H1 (cell line): Measurements from ENCODE around the gene LCN12. TPM values are rescaled to one million over a fixed set of nuclear protein-coding genes. Genes with fewer than 3 reads are reported as not detected.

Experiments used
- CTBP2 ChIP-seq: IDR thresholded peaks from 2 replicates; pipeline ENCODE4 v1.7.0; 2011; ENCODE audit warnings: borderline replicate concordance, mild to moderate bottlenecking, moderate library complexity, mixed read lengths, low read length; ENCODE audit not compliant: insufficient read depth, insufficient read length
- EZH2 ChIP-seq: fragments of 200-600 bp; sonication (generic); IDR thresholded peaks from 2 replicates; pipeline ENCODE4 v1.7.1; 2012; ENCODE audit warnings: low read depth, mild to moderate bottlenecking, moderate library complexity, low read length, inconsistent platforms; ENCODE audit not compliant: severe bottlenecking
- GABPA ChIP-seq: IDR thresholded peaks from 2 replicates; pipeline ENCODE4 v1.6.1; 2011; ENCODE audit warnings: mild to moderate bottlenecking, low read length, moderate library complexity, borderline replicate concordance; ENCODE audit not compliant: insufficient read depth
- RBBP5 ChIP-seq: IDR thresholded peaks from 2 replicates; pipeline ENCODE4 v1.7.1; 2012; ENCODE audit warnings: low read depth, mild to moderate bottlenecking, inconsistent platforms, low read length, moderate library complexity, borderline replicate concordance
- SAP30 ChIP-seq: fragments of 300-600 bp; sonication (generic); IDR thresholded peaks from 2 replicates; pipeline ENCODE4 v1.7.1; 2012; ENCODE audit warnings: low read length, moderate library complexity, mild to moderate bottlenecking, inconsistent platforms; ENCODE audit not compliant: insufficient read depth, insufficient replicate concordance
- SIX5 ChIP-seq: IDR thresholded peaks from 2 replicates; pipeline ENCODE4 v1.6.1; 2011; ENCODE audit warnings: mild to moderate bottlenecking, low read depth, low read length
- SP2 ChIP-seq: IDR thresholded peaks from 2 replicates; pipeline ENCODE4 v1.6.1; 2012; ENCODE audit warnings: mild to moderate bottlenecking, low read length, inconsistent platforms
- polyA plus RNA-seq, 7 experiments: library from polyadenylated mRNA; depleted of rRNA in 3 of 7; stranded (reverse) in 5 of 7; unstranded in 2 of 7; fragments of >200 nt in 5 of 7; fragments of 200-250 nt in 2 of 7; gene quantifications; 1 replicate in 5 of 7; 2 replicates in 1 of 7; 4 replicates in 1 of 7; pipeline versions ENCODE4 v1.2.1 to v1.2.3, GENCODE V29; 2011 to 2013; ENCODE audit warnings: missing spikeins in 2 of 7, mixed read lengths in 2 of 7
- total RNA-seq: library from RNA; stranded (reverse); fragmentation: NEBNext Ultra II Directional; extraction: Animal tissue kit (Norgen Biotek cat#: 25700); gene quantifications from 2 replicates; pipeline ENCODE4 v1.2.1, GENCODE V29; 2021
- TF ChIP-seq, protein P1 (sequence below): fragments of 300-600 bp; sonication (generic); IDR thresholded peaks from 2 replicates; pipeline ENCODE4 v1.7.1; 2012; ENCODE audit warnings: low read length, moderate library complexity, mild to moderate bottlenecking, inconsistent platforms; ENCODE audit not compliant: insufficient replicate concordance
- TF ChIP-seq, protein P2 (sequence below): IDR thresholded peaks from 2 replicates; pipeline ENCODE4 v1.6.1; 2012; ENCODE audit warnings: low read length, inconsistent platforms

Gene LCN12
- total and polyA plus RNA-seq, 2 of the 8 experiments (the other 6 are each of a cell fraction or from before 2014, with no cell fraction given): 1.1 to 1.7 TPM

DNA sequence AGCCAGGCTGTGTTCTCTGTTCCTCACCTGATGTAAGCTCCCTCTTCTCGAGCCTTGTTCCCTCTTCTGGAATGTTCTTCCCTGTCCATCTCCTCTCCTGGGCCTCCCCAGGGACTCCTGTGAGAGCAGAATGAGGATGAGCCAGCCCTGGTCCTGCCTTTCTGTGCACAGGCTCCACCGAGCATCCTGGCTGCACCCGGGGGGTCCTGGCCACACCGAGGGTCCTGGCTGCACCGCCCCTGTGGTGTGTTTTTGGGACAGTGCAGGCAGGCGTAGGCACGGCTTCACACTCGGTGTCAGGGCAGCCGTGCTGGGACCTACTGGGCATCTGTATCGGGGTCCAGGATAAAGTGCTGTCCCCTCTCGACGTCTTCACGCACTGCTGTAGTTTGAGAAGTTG, 25.3 kb upstream of the LCN12 start (continued):
- TF ChIP-seq, protein P1, sequence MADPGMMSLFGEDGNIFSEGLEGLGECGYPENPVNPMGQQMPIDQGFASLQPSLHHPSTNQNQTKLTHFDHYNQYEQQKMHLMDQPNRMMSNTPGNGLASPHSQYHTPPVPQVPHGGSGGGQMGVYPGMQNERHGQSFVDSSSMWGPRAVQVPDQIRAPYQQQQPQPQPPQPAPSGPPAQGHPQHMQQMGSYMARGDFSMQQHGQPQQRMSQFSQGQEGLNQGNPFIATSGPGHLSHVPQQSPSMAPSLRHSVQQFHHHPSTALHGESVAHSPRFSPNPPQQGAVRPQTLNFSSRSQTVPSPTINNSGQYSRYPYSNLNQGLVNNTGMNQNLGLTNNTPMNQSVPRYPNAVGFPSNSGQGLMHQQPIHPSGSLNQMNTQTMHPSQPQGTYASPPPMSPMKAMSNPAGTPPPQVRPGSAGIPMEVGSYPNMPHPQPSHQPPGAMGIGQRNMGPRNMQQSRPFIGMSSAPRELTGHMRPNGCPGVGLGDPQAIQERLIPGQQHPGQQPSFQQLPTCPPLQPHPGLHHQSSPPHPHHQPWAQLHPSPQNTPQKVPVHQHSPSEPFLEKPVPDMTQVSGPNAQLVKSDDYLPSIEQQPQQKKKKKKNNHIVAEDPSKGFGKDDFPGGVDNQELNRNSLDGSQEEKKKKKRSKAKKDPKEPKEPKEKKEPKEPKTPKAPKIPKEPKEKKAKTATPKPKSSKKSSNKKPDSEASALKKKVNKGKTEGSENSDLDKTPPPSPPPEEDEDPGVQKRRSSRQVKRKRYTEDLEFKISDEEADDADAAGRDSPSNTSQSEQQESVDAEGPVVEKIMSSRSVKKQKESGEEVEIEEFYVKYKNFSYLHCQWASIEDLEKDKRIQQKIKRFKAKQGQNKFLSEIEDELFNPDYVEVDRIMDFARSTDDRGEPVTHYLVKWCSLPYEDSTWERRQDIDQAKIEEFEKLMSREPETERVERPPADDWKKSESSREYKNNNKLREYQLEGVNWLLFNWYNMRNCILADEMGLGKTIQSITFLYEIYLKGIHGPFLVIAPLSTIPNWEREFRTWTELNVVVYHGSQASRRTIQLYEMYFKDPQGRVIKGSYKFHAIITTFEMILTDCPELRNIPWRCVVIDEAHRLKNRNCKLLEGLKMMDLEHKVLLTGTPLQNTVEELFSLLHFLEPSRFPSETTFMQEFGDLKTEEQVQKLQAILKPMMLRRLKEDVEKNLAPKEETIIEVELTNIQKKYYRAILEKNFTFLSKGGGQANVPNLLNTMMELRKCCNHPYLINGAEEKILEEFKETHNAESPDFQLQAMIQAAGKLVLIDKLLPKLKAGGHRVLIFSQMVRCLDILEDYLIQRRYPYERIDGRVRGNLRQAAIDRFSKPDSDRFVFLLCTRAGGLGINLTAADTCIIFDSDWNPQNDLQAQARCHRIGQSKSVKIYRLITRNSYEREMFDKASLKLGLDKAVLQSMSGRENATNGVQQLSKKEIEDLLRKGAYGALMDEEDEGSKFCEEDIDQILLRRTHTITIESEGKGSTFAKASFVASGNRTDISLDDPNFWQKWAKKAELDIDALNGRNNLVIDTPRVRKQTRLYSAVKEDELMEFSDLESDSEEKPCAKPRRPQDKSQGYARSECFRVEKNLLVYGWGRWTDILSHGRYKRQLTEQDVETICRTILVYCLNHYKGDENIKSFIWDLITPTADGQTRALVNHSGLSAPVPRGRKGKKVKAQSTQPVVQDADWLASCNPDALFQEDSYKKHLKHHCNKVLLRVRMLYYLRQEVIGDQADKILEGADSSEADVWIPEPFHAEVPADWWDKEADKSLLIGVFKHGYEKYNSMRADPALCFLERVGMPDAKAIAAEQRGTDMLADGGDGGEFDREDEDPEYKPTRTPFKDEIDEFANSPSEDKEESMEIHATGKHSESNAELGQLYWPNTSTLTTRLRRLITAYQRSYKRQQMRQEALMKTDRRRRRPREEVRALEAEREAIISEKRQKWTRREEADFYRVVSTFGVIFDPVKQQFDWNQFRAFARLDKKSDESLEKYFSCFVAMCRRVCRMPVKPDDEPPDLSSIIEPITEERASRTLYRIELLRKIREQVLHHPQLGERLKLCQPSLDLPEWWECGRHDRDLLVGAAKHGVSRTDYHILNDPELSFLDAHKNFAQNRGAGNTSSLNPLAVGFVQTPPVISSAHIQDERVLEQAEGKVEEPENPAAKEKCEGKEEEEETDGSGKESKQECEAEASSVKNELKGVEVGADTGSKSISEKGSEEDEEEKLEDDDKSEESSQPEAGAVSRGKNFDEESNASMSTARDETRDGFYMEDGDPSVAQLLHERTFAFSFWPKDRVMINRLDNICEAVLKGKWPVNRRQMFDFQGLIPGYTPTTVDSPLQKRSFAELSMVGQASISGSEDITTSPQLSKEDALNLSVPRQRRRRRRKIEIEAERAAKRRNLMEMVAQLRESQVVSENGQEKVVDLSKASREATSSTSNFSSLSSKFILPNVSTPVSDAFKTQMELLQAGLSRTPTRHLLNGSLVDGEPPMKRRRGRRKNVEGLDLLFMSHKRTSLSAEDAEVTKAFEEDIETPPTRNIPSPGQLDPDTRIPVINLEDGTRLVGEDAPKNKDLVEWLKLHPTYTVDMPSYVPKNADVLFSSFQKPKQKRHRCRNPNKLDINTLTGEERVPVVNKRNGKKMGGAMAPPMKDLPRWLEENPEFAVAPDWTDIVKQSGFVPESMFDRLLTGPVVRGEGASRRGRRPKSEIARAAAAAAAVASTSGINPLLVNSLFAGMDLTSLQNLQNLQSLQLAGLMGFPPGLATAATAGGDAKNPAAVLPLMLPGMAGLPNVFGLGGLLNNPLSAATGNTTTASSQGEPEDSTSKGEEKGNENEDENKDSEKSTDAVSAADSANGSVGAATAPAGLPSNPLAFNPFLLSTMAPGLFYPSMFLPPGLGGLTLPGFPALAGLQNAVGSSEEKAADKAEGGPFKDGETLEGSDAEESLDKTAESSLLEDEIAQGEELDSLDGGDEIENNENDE: no peak
- TF ChIP-seq GABPA (no peak), CTBP2 (no peak), SAP30 (no peak), RBBP5 (no peak), EZH2 (no peak), SP2 (no peak), SIX5 (no peak)
- TF ChIP-seq, protein P2, sequence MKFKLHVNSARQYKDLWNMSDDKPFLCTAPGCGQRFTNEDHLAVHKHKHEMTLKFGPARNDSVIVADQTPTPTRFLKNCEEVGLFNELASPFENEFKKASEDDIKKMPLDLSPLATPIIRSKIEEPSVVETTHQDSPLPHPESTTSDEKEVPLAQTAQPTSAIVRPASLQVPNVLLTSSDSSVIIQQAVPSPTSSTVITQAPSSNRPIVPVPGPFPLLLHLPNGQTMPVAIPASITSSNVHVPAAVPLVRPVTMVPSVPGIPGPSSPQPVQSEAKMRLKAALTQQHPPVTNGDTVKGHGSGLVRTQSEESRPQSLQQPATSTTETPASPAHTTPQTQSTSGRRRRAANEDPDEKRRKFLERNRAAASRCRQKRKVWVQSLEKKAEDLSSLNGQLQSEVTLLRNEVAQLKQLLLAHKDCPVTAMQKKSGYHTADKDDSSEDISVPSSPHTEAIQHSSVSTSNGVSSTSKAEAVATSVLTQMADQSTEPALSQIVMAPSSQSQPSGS: no peak
